CD4-positive, alpha-beta T cell treated with Interleukin-15 for 1 hour (primary cell): ENCODE data around the gene RTKN.
A peak's percentile ranks its signal among the peaks of the same experiment; 100 is the strongest.

Experiments used
- DNase-seq: peaks from one replicate; pipeline ENCODE4 v3.0.0-alpha.2; 2020

The RTKN gene

DNA sequence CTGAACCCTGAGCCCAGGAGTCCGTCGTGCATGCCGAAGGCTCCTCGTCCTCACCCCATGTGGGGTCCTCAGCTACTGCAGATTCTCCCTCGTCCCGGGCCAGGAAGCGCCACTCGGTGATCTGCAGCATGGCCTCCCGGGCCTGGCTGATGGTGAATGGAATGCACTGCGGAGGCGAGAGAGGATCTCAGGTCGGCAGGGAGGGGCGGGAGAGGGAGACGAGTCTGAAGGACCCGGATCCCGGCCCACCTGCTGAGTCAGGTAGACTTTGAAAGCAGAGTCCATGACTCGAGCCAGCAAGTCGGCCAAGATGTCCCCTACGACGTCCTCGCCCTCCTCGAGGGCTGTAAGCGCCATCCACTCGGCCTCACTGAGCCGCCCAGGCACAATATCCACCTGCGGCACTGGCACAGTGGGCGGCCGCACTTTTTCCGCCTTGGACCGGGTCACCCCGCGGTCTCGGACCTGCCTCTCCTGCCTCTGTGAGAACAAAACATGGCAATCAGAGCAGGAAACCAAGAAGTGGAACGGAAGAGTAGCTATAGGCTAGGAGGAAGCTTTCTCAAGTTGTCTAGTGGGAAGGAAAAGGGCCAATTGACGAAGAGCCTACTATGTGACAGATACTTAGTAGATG is 25.9 kb downstream of the RTKN start:
- DNase-seq = no peak

DNA sequence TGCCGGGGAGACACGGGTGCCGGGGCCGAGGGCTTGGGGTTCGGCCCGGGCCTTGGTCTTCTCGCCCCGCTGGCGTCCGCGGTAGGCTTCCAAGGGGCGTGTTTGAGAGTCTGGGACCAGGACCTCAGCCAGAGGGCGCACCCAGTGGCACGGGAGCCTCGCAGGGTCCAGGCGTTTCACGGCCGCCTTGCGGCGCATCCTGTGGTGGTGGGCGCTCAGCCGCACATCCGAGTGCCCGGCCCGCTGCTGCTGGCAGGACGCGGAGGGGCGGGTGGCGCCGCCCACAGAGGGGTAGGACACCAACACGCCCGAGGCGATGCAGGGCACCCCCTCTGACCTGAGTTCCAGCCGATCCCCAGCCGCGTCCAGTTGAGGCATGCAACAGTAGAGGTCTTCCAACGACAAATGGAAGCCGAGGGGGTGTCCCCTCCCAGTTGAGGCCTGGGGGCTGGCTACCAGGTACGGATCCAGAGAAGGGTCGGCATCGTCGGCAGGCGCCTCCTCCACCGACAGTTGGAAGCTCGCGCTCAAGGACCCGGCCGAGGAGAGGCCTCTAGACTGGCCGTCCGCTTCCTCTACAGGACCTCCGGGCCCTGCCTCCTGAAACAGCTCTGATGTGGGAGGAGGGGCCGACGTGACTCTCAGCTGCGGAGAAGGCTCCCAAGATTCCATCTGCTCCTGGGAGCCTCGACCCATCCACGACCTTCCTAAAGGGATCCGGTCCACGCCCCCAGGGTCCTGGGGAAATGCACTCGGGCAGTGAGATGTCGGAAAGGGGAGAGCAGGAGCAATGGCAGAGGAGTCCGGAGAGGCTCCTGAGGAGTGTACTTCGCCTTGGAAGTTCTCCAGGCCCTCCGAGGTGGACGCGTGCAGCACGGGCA is 26.6 kb downstream of the RTKN start:
- peak; percentile 34 for DNase-seq

DNA sequence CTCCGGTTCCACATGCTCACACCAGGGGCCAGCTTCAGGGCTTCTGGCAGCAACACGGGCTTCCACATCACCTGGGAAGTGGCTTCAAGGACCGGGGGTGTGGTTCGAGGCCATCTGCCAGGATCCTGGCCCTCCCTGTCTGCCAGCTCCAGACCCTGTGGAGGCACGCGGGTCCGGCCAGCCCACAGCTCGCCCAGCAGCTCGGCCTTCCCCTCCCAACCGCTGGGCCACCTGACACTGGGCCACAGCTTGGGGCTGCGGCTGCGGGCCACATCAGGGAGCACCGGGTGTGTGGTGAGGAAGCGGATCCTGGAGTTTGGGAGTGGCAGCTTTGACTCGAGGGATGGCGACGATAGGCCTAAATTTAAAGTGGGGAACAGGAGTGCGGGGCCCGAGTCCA is 27.3 kb downstream of the RTKN start:
- DNase-seq = no peak

DNA sequence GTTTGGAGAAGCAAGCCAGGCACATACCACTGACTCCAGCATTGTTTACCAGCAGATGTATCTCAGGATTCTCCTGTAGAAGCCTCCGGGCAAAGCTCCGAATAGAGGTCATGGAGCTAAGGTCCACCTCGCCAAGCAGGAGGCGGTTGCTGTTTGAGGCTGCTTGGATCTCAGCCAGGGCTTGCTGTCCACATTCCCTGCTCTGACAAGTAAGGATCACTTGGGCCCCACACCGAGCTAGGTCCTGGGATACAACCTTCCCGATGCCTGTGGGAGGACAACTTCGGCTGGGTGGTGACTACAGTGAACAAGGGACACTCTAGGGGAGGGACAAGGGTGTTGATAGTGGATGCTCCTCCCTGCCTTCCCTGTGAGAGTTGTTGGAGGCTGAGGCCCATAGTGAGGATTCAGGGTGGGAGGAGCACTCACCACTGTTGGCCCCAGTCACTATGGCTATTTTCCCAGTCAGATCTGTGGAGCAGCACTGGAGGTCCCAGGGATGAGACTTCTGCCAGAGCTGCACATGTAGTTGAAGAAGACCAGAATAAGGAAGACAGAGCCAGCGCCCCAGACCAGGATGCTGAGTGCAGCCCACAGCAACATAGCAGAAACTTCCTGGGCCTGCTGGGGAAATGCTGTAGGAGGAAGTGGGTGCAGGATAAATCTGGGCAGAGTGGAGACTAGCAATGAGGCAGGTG is 28.6 kb downstream of the RTKN start:
- DNase-seq = no peak

DNA sequence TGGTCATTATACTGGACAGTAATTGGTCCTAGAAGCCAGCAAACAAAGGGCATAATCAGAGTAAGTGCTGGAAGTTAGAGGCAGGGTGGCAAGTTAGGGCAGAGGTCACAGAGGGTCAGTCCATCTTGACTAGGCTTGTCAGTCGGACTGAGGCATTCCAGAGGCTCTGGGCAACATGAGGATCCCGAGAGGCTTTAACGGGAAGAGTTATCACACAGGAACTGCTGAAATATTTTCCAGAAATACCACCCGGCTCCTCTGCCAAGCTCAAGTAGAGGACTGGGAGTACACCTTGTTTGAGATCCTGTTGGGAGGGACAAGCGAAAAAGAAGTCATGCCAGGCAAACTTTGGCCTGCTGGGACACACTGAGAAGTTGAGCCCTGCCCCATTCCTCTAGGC is 34.1 kb downstream of the RTKN start:
- DNase-seq = no peak

DNA sequence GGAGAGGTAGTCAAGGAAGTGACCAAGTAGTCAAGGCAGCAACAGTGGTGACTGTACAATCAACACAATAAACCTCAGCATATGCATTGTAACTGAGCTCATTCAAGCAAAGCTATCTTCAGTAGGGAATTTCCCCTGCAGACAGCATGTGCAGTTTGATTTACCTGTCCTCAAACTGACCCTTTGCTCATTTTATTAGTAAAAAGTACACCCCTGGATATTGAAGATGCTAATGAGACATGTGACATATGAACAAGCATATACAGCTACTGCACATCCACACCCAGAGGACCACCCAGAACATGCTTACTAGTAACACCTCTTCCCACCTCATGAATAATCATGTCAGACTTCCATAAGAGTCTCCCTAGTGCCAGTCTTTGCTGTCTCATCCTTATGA is 35.7 kb downstream of the RTKN start:
- DNase-seq = no peak

DNA sequence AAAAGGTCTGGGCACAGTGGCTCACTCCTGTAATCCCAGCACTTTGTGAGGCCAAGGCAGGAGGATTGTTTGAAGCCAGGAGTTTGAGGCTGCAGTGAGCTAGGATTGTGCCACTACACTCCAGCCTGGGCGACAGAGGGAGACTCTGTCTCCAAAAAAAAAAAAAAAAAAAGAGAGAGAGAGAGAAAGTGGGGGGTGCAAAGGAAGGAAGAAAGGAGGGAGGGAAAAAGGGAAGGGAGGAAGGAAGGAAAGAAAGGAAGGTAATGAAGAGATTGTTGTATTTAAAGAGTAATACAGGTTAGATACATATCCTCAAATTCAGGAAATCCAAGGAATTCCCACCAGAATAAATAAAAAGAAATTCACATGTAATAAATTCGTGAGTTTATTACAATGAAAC is 39.8 kb downstream of the RTKN start:
- DNase-seq = no peak

DNA sequence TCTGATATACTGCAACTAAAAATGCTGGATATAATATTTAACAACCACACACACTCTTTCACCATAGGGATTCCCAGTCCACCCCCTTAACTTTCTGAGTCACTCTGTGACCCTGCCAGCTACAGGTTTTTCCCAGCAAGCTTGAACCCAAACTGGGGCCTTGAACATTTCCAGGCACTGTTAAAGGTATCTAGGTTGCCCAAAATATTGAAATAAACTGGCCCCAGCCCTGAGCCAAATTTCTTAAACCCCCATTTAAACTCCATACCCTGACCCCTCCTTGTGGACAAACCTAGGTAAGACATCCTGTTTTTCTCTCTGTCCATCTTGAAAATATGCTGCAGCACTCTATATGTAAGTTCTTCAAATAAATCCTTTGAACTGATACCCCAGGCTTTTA is 42.0 kb downstream of the RTKN start:
- DNase-seq = no peak

DNA sequence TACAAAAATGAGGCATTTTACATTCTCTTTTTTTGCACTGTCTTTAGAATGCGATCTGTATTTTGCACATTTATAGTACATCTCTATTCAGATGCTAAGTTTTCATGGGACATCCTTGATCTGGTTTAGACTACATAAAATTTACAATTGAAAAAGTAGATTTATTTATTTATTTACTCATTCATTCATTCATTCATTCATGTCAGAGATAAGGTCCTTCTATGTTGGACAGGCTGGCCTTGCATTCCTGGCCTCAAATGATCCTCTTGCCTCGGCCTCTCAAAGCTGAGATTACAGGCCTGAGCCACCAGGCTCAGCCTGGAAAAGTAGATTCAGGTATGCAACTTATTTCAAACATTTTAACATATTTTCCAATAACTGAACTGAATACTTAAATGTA is 45.6 kb downstream of the RTKN start:
- no peak for DNase-seq

DNA sequence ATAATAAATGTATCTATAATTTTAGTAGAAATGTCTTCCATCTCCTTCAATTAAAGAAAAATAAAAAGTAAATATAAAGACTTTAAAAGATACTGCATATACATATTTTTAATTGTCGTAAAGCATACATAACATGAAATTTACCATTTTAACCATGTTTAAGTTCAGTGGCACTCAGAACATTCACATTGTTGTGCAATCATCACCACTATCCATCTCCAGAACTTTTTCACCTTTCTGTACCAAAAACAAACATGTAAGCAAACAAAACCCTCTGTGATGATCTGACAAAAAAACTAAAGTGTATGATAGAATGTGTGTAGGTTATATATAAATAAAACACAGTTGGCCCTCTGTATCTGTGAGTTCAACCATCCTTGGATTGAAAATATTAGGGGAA is 48.2 kb downstream of the RTKN start:
- DNase-seq = no peak

DNA sequence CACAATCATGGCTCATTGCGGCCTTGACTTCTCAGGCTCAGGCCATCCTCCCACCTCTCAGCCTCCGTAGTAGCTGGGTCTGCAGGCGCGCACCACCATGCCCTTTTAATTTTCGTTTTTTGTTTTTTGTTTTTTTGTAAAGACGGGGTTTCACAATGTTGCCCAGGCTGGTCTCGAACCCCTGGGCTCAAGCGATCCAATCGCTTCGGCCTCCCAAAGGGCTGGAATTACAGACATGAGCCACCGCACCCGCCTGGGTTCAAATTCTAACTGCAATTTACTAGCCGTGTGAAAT is 49.3 kb downstream of the RTKN start:
- DNase-seq = no peak

DNA sequence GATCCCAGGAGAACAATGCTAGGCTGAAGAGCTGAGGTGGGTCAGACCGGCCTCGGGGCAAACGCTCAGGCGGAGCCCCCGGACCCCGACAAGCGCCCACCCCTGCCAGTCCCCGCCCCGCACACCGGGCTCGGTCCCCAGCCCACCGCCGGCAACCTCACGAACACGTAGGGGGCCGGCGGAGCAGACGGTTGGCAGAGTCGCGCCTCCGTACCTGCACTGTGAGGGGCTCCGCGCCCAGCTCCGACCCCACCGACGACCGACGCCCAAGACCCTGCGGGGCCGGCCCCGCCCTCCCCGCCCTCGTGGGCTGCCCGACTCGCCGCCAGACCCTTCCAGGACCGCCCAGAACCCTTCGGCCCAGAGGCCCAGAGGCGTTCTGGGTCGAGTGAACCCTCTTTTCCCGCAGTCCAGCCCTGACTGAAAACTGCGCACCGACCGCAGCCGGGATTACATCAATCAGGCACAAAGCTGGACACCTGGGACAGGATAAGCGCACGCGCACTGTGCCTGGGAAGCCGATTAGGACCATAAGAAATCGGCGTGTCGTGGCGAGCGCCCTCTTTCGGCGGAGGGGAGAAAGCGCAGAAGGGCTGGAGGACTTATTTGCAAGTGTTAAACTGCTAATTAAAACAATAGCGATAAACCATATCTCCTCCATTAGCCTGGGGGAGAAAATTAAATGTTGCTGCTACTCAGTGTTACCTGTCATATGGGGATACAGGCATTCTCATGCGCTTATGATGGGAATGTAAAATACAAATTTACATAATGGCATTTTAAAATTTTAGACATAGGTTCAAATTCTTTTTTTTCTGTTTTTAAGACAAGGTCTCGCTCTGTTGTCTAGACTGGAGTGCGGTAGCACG is 49.9 kb downstream of the RTKN start:
- peak; percentile 93 for DNase-seq

DNA sequence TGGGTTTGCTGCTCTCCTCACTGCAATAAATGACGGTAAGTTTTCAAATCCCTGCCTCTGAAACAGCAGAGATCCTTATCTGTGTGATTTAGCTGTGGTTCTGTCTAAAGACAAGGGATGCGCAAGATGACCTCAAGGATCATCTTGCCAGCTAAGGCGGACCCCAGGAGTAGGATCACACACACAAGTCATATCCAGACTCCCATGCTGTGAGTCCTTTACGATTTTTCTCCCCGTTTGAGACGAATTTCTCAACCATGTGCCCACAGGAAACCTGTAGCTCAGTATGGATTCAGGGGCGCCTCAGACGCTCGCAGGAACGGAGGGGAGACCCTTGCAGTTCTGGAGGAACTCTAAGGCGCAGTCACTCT is 50.5 kb downstream of the RTKN start:
- no peak for DNase-seq

DNA sequence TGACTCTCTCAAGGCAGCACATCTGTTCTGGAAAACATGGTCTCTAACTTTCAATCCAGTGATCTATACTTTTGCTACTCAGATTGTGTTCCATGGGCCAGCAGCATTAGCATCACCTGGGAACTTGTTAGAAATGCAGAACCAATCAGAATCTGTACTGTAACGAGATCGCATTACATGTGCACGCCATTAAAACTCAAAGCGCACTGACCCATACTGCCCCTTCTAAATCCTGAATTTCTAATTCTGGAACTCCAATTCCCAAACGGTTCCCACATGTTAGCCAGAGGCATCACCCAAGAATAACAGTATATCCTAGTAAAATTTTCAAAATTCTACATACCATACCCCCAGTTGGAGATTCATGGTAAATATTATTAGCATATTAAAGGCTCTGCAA is 51.1 kb downstream of the RTKN start:
- no peak for DNase-seq

DNA sequence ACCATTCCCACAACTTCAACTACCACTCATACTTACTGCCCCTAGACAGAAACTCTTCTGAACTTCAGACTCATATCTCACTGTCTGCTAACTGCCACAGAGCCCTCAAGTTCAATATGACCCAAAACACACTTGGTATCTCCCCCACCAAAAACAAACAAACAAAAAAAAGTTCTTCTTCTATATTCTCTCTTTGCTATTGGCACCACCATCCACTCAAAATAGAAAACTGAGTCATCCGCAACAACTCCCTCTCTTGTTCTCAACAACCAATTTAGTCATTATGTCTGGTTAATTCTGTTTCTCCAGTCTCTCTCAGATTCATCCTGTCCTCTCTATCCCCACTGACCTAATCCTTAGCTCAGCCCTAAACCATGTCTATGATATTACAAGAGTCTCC is 54.4 kb downstream of the RTKN start:
- DNase-seq = no peak

DNA sequence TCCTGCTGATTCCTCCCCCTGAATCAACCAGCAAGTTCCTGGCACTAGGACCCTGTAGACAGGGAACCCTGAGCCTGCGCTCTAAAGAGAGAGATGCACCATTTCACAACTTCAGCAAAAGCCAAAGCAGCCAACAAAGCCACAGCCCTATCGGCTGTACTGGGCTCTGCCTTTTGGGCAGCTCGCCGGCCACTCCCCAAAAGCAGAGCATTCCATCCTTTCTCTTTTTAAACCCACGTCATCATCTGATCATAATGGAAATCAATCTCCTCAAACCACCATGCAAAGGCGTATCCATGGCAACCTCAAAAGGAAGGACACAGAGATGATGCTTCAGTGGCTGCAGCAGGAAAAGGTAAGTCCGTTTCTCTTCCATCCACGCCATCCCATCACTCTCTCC is 56.3 kb downstream of the RTKN start:
- DNase-seq = no peak

DNA sequence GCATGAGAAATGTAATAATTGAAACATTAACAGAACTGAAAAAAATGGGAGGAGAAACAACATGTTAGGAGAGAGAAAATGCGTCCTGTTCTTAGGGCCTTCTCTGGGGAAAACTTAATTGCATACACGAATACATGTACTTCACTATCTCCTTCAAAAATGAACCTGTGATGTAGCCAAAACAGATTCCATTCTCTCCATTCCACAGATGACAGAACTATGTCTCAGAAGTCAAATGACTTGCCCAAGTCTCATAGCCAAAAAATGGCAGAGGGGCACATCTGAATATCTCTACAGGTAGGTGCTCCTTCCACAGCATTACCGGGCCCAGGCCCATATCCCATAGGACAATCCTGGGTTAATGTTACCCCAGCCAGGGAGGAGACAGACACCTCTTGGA is 57.7 kb downstream of the RTKN start:
- no peak for DNase-seq

DNA sequence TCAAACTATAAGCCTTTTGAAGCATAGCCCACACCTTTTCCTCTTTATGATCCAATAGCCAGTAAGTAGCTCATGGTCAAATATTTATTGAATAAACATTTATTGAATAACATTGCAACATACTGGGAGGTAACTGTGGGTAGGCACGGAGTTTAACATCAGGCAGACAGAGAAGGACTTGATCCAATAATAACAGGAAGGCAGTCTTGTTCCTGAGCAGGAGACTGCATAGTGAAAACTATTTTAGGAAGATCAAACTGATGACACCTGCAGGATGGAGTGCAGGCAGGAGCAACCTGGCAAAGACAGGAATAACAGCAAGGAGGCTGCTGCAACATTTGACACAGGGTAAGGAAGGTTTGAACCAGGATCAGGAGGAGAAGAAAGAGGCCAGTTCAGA is 58.5 kb downstream of the RTKN start:
- no peak for DNase-seq

DNA sequence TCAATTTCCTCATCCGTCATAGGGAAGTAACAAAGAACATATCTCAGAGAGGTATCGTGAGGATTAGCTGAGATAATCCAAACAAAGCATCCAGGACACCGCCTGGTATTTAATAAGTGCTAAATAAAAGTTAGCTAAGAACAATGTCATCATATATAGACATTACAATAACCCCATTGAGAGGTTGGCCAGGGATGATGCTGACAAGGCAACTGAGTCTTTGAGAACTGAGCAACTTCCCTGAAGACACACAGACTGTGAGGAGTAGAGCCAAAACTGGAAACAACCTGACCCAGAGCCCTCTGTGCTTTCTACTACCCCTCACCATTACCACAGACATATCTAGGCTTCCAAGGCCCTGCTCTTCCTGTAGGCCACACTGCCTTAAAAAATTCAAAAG is 60.0 kb downstream of the RTKN start:
- no peak for DNase-seq

DNA sequence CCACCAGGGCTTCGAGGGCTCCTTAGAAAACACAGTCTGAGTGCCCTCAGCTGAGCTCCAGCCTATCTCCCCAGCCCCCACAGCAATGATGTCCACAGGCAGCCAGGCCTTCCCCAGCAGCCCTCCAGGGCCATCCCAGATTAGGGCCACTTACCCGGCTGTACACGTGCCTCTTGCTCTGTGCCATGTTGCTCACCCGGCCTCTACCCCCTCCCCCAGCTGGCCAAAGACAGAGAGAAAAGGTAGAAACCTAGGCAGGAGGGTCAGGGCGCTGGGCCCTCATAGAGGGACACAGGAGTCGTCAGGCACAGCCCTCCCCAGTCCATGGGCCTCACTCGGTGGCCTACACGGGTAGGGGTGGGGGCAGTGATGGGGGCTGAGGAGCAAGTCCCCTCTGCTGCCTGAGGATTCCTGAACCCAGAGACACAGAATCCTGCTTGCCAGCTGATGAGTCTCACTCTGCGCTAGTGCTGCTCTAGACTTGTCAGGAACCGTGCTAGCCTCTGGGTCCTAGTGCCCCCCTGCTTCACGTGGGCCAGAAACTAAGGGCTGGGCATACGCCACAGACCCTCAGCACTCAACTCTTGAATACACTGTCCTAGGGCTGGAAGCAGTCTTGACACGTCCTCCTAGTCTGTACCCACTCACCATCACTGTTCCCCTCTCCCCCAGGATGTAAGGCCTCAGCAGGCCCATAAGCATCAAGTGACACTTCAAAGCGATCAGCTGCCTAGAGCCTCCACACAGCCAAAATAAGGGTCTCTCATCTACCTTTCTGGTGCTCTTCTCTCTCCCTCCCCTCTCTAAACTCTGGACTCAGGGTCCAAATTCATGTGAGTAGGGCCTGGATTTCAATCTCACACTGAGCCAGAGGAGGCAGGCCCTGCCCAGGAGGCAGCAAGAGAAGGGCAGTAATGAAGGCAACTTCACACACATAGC is 61.6 kb downstream of the RTKN start, which contains the start of gene DCTN1:
Gene DCTN1 (minus strand): TSS at position 461 of the 939 bp plus-strand sequence. CDS start 274 bp downstream, at position 187.
- DNase-seq = no peak

DNA sequence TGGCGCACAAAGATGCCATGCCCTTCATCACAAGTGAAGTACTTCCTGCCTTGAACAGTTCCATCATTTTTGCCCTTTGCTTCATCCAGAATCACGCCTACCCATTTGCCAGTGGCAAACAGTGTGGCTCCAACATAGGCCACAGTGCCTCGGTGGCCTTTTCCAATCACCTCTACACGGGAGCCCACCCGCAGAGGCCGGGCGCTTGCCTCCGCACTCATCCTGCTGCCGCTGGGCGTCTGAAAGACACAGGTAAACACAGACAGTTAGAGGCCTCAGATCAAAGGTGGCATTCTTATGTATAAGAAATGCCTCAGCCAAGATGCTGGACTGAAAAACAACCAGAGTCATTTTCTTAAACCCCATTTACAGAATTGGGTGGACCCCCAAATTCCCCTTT is 63.7 kb downstream of the RTKN start:
- no peak for DNase-seq

DNA sequence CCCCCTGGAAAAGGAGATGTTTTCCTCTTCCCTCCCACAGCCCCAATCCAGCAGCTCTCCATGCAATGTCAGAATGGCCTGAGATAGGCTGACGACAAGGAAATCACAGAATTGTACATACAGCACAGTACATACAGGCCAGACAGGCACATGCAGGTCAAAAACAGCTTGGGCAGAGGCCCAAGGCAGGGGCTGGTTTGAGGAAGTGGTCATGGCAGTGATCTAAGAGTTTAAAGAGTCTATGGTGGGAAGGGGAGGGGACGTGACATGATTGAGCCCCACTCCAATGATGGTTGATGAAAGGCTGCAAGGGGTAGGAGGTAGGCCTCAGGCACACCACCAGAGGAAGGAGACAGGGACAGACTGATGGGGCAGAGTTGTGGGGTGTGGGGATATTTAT is 65.9 kb downstream of the RTKN start:
- no peak for DNase-seq
